SH-SY5Y (cell line): ENCODE measurements around the gene ZNF592.

Experiments
- GATA2 ChIP-seq: IDR thresholded peaks from 2 replicates; pipeline ENCODE4 v1.6.1; 2011; ENCODE audit warnings: mild to moderate bottlenecking, low read depth, low read length
- GATA3 ChIP-seq: IDR thresholded peaks from 2 replicates; pipeline ENCODE4 v1.6.1; 2011; ENCODE audit warnings: low read depth, mild to moderate bottlenecking, low read length, moderate library complexity

The ZNF592 gene

GRCh38 chr15:84727429-84727828 is 21.0 kb upstream of the ZNF592 start:
- TF ChIP-seq GATA2 (no peak), GATA3 (no peak)

GRCh38 chr15:84731774-84732173 is 16.6 kb upstream of the ZNF592 start:
- TF ChIP-seq GATA3 (no peak), GATA2 (no peak)

- TF ChIP-seq GATA3 (no peak), GATA2 (no peak)
These were observed 13.5 kb upstream of the ZNF592 start for GRCh38 chr15:84734794-84735479.

- TF ChIP-seq GATA2 (no peak), GATA3 (no peak)
These were observed 12.0 kb upstream of the ZNF592 start for GRCh38 chr15:84736375-84736774.

- TF ChIP-seq GATA2: no peak
These were observed 11.4 kb upstream of the ZNF592 start for GRCh38 chr15:84737005-84737404.

- TF ChIP-seq GATA3 (no peak), GATA2 (no peak)
These were observed 7.7 kb upstream of the ZNF592 start for GRCh38 chr15:84740691-84741090.

GRCh38 chr15:84741121-84741520 is 7.3 kb upstream of the ZNF592 start:
- TF ChIP-seq GATA3 (no peak), GATA2 (no peak)

GRCh38 chr15:84747416-84748273 is 747 bp upstream of the ZNF592 start:
- TF ChIP-seq GATA3 (no peak), GATA2 (no peak)

- TF ChIP-seq GATA3 (no peak), GATA2 (no peak)
These were observed 959 bp downstream of the ZNF592 start for GRCh38 chr15:84749111-84749991.

- TF ChIP-seq GATA3: no peak
- no peak for TF ChIP-seq GATA2
These were observed 2.2 kb downstream of the ZNF592 start for GRCh38 chr15:84750583-84751092.

GRCh38 chr15:84752195-84752594 is 3.8 kb downstream of the ZNF592 start:
- TF ChIP-seq GATA3: no peak
- no peak for TF ChIP-seq GATA2

- TF ChIP-seq GATA2 (no peak), GATA3 (no peak)
These were observed 4.3 kb downstream of the ZNF592 start for GRCh38 chr15:84752700-84753099.

GRCh38 chr15:84755736-84756527 is 7.5 kb downstream of the ZNF592 start:
- TF ChIP-seq GATA2 (no peak), GATA3 (no peak)
